Measurements from ENCODE around the gene DSG2. TPM values are rescaled to one million over a fixed set of nuclear protein-coding genes. Genes with fewer than 3 reads are reported as not detected.
A peak's percentile ranks its signal among the peaks of the same experiment; 100 is the strongest.

The DSG2 gene
- 1 to 10 TPM; 1.2 to 6.2 (median 2.9) TPM for total RNA-seq

- H3K27me3 ChIP-seq = peaks cover 0 to 17% (median 5%) of the 10 kb centered on the region in 4 donors
- peaks cover 0 to 18% (median 17%) of the 10 kb centered on the region in 4 donors for H3K4me1 ChIP-seq
- intact Hi-C loops (cut with DNase I) = no loop called here
- peak within 1 kb of the TSS; percentile 55 to 73 (median 64) for H3K4me3 ChIP-seq
- TF ChIP-seq CTCF (IDR thresholded peaks at IDR 0.05) (no peak), POLR2AphosphoS5 (IDR thresholded peaks at IDR 0.05) (no peak), POLR2A (IDR thresholded peaks at IDR 0.05; ENCODE audit: low read depth) (no peak), EP300 (IDR thresholded peaks at IDR 0.05) (no peak)
- WGBS = 2% methylated on average over 36 of the region's 79 CpGs
- no peaks in the 10 kb centered on the region for H3K9me3 ChIP-seq
- no peaks in the 10 kb centered on the region for H3K36me3 ChIP-seq
- no peak within 1 kb of the TSS for H3K27ac ChIP-seq (replicated peaks in 1 of 4)
- DNase-seq (ENCODE audit: extremely low spot score) = no peak
These were observed at the start of gene DSG2 for GRCh38 chr18:31497836-31498573. Gene DSG2 (plus strand): TSS chr18:31498177. CDS start chr18:31498252, 75 bp downstream.

GRCh38 chr18:31450409-31450808 is 47.6 kb upstream of the DSG2 start:
- Histone ChIP-seq H3K36me3 (no peaks in the 10 kb centered on the region), H3K27me3 (peaks cover 0 to 4% (median 0%) of the 10 kb centered on the region in 4 donors), H3K27ac (replicated peaks in 1 of 4) (no peak overlapping the region), H3K9me3 (no peaks in the 10 kb centered on the region), H3K4me3 (no peak overlapping the region), H3K4me1 (no peaks in the 10 kb centered on the region)
- intact Hi-C loops (cut with DNase I) = no loop called here
- no peak for TF ChIP-seq POLR2A (IDR thresholded peaks at IDR 0.05; ENCODE audit: low read depth)
- DNase-seq (ENCODE audit: extremely low spot score) = no peak

DNA sequence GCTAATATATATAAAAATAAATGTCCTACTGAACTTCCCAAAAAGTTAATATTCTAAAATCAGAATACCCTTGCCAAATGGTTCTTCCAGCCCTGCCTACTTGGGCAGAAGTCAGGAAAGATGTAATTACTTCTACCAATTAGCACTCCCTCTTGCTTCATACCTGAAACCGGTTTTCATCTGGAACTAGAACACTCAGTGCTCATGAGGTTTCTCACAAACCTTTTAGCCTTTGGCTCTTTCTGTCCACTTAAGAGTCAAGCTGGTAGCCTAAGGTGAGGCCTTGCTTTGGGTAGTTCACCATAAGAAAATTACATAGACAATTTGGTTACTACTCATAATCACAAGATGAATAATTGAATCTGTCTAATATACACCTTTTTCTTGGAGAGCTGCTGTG is 46.4 kb upstream of the DSG2 start:
- Histone ChIP-seq H3K36me3 (no peaks in the 10 kb centered on the region), H3K4me1 (no peaks in the 10 kb centered on the region), H3K27ac (replicated peaks in 1 of 4) (no peak overlapping the region), H3K9me3 (no peaks in the 10 kb centered on the region), H3K27me3 (no peaks in the 10 kb centered on the region), H3K4me3 (no peak overlapping the region)
- intact Hi-C loops (cut with DNase I) = no loop called here
- no peak for DNase-seq (ENCODE audit: extremely low spot score)
- 88% methylated on average over 1 of the region's 1 CpG for WGBS
- no peak for TF ChIP-seq EP300 (IDR thresholded peaks at IDR 0.05)
- TF ChIP-seq POLR2AphosphoS5 (IDR thresholded peaks at IDR 0.05) = no peak
- TF ChIP-seq CTCF (IDR thresholded peaks at IDR 0.05) = no peak

GRCh38 chr18:31454066-31454708 is 43.8 kb upstream of the DSG2 start:
- H3K36me3 ChIP-seq = no peaks in the 10 kb centered on the region
- no peak overlapping the region for H3K4me3 ChIP-seq
- DNase-seq (ENCODE audit: extremely low spot score) = no peak
- H3K27me3 ChIP-seq = no peaks in the 10 kb centered on the region
- TF ChIP-seq POLR2A (IDR thresholded peaks at IDR 0.05; ENCODE audit: low read depth) = no peak
- TF ChIP-seq CTCF (IDR thresholded peaks at IDR 0.05) = no peak
- TF ChIP-seq POLR2AphosphoS5 (IDR thresholded peaks at IDR 0.05) = no peak
- no peak for TF ChIP-seq EP300 (IDR thresholded peaks at IDR 0.05)
- WGBS = 69% methylated on average over 3 of the region's 3 CpGs
- no peak overlapping the region for H3K27ac ChIP-seq (replicated peaks in 1 of 4)
- intact Hi-C loops (cut with DNase I) = no loop called here
- H3K4me1 ChIP-seq = no peaks in the 10 kb centered on the region
- no peaks in the 10 kb centered on the region for H3K9me3 ChIP-seq

DNA sequence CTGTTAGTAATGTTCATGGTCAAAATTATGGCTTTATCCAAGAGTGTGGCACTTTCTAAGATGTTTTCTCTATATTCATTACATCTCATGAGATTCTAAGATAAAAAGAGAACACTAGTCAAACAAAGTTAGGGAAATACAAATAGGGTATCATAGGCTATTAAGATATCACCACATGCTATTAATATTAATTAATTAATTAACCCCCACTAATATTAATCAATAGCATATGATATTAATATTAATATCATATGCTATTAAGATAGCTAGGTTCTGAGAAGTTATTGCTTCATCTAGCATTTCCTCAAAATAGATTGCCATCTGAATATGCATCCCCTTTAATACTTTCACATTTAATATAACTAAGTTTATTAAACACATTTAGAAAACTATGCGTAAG is 28.3 kb upstream of the DSG2 start:
- intact Hi-C loops (cut with DNase I) = no loop called here
- no peaks in the 10 kb centered on the region for H3K9me3 ChIP-seq
- H3K36me3 ChIP-seq = no peaks in the 10 kb centered on the region
- no peak overlapping the region for H3K27ac ChIP-seq (replicated peaks in 1 of 4)
- no peak for DNase-seq (ENCODE audit: extremely low spot score)
- H3K4me3 ChIP-seq = no peak overlapping the region
- H3K27me3 ChIP-seq = no peaks in the 10 kb centered on the region
- H3K4me1 ChIP-seq = no peaks in the 10 kb centered on the region
- 96% methylated on average over 1 of the region's 1 CpG for WGBS
- TF ChIP-seq POLR2AphosphoS5 (IDR thresholded peaks at IDR 0.05) (no peak), CTCF (IDR thresholded peaks at IDR 0.05) (no peak), POLR2A (IDR thresholded peaks at IDR 0.05; ENCODE audit: low read depth) (no peak), EP300 (IDR thresholded peaks at IDR 0.05) (no peak)

Data from esophagus muscularis mucosa (tissue), 4 donors.